MM.1S (cell line): ENCODE measurements around the gene RASGRF2.

Source experiments
- DNase-seq: peaks from one replicate; pipeline ENCODE4 v3.0.0-alpha.2; 2015
- H2AFZ ChIP-seq: fragments of 300-600 bp; sonication (generic); 2 replicates; pipeline ENCODE4 v1.6.0; 2016; ENCODE audit warnings: antibody characterized with exemption, low read length
- H3F3A ChIP-seq: fragments of 300-600 bp; sonication (generic); 2 replicates; pipeline ENCODE4 v1.6.1; 2016; ENCODE audit warnings: mild to moderate bottlenecking, antibody characterized with exemption, low read length, moderate library complexity, mixed read lengths; ENCODE audit not compliant: insufficient read depth
- H3K27ac ChIP-seq: fragments of 300-600 bp; sonication (generic); 2 replicates; pipeline ENCODE4 v1.5.1; 2016; ENCODE audit warnings: mild to moderate bottlenecking, low read length
- H3K27me3 ChIP-seq: fragments of 300-600 bp; sonication (generic); replicated peaks from 2 replicates; pipeline ENCODE4 v1.6.0; 2016; ENCODE audit warnings: low read length; ENCODE audit not compliant: insufficient read depth
- H3K36me3 ChIP-seq: fragments of 300-600 bp; sonication (generic); replicated peaks from 2 replicates; pipeline ENCODE4 v1.6.1; 2016; ENCODE audit warnings: mild to moderate bottlenecking, low read length, mixed read lengths; ENCODE audit not compliant: insufficient read depth
- H3K4me1 ChIP-seq: fragments of 300-600 bp; sonication (generic); 2 replicates; pipeline ENCODE4 v1.6.1; 2016; ENCODE audit warnings: low read length, mixed read lengths
- H3K4me2 ChIP-seq: fragments of 300-600 bp; sonication (generic); 2 replicates; pipeline ENCODE4 v1.6.0; 2016; ENCODE audit warnings: low read depth, low read length
- H3K4me3 ChIP-seq: fragments of 300-600 bp; sonication (generic); 2 replicates; pipeline ENCODE4 v1.5.1; 2016; ENCODE audit warnings: low read length, mixed read lengths
- H3K79me2 ChIP-seq: fragments of 300-600 bp; sonication (generic); 2 replicates; pipeline ENCODE4 v1.6.1; 2016; ENCODE audit warnings: mixed run types, low read length, mixed read lengths
- H3K9ac ChIP-seq: fragments of 300-600 bp; sonication (generic); 2 replicates; pipeline ENCODE4 v1.6.1; 2016; ENCODE audit warnings: low read length, mixed read lengths
- H3K9me2 ChIP-seq: fragments of 300-600 bp; sonication (generic); replicated peaks from 2 replicates; pipeline ENCODE4 v1.6.1; 2016; ENCODE audit warnings: mild to moderate bottlenecking, low read length, mixed read lengths; ENCODE audit not compliant: insufficient read depth
- H3K9me3 ChIP-seq: fragments of 300-600 bp; sonication (generic); replicated peaks from 2 replicates; pipeline ENCODE4 v1.6.1; 2016; ENCODE audit warnings: mild to moderate bottlenecking, low read length, mixed read lengths; ENCODE audit not compliant: insufficient read depth
- H4K20me1 ChIP-seq: fragments of 300-600 bp; sonication (generic); 2 replicates; pipeline ENCODE4 v1.6.1; 2016; ENCODE audit warnings: mild to moderate bottlenecking, low read length, moderate library complexity, mixed read lengths; ENCODE audit not compliant: insufficient read depth
- CTCF ChIP-seq: fragments of 300-600 bp; sonication (generic); IDR thresholded peaks from 2 replicates; pipeline ENCODE4 v1.5.1; 2016; ENCODE audit warnings: antibody characterized with exemption, low read length, mixed read lengths
- EZH2 ChIP-seq: fragments of 300-600 bp; sonication (generic); optimal IDR thresholded peaks from 2 replicates; pipeline ENCODE3; 2017; ENCODE audit warnings: low read depth, mild to moderate bottlenecking, antibody characterized with exemption, low read length, mixed read lengths
- EZH2phosphoT487 ChIP-seq: fragments of 300-600 bp; sonication (generic); IDR thresholded peaks from 2 replicates; pipeline ENCODE4 v1.6.1; 2018; ENCODE audit warnings: antibody characterized with exemption, low read length

Gene RASGRF2

GRCh38 chr5:81003811-81004386 is 43.7 kb downstream of the RASGRF2 start:
- H2AFZ ChIP-seq, result no peak overlapping the region
- TF ChIP-seq CTCF, result no peak
- TF ChIP-seq EZH2phosphoT487, result no peak
- no peak for TF ChIP-seq EZH2
- no peak overlapping the region for H3K4me2 ChIP-seq
- H3K9me2 ChIP-seq, result no peaks in the 10 kb centered on the region
- DNase-seq, result no peak
- peaks cover 23% of the 10 kb centered on the region for H3K27me3 ChIP-seq
- no peaks in the 10 kb centered on the region for H3K36me3 ChIP-seq
- H4K20me1 ChIP-seq, result no peaks in the 10 kb centered on the region
- no peaks in the 10 kb centered on the region for H3K9me3 ChIP-seq
- H3K4me1 ChIP-seq, result peaks cover 20% of the 10 kb centered on the region
- no peak overlapping the region for H3K27ac ChIP-seq
- no peaks in the 10 kb centered on the region for H3K79me2 ChIP-seq
- no peak overlapping the region for H3K9ac ChIP-seq
- no peak overlapping the region for H3K4me3 ChIP-seq
- peaks cover 9% of the 10 kb centered on the region for H3F3A ChIP-seq

DNA sequence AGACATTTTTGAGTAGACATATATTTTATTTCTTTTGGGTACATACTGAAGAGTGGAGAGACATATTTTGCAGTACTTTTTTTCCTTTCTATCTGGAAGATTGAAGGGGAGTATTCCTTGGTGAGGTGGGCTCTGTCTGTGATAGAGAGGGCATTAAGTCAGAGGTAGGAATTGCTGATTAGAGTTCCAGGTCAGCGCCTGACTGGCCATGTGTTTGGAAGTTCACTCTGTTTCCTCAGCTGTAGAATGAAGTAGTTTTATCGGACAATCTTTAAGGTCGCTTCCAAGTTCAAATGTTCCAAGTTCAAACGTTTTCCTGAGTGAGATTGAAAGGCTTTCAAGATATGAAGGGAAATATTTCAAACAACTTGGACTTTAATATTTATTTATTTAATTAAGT is 45.5 kb downstream of the RASGRF2 start:
- H3K27ac ChIP-seq, result no peak overlapping the region
- H3K79me2 ChIP-seq, result no peaks in the 10 kb centered on the region
- H4K20me1 ChIP-seq, result no peaks in the 10 kb centered on the region
- no peaks in the 10 kb centered on the region for H3K9me2 ChIP-seq
- no peak overlapping the region for H3K4me2 ChIP-seq
- H3K4me3 ChIP-seq, result no peak overlapping the region
- peaks cover 9% of the 10 kb centered on the region for H3F3A ChIP-seq
- H3K4me1 ChIP-seq, result peaks cover 20% of the 10 kb centered on the region
- no peaks in the 10 kb centered on the region for H3K9me3 ChIP-seq
- H3K9ac ChIP-seq, result no peak overlapping the region
- H3K36me3 ChIP-seq, result no peaks in the 10 kb centered on the region
- H2AFZ ChIP-seq, result no peak overlapping the region
- TF ChIP-seq EZH2, result no peak
- no peak for TF ChIP-seq CTCF
- TF ChIP-seq EZH2phosphoT487, result no peak
- DNase-seq, result no peak
- peaks cover 30% of the 10 kb centered on the region for H3K27me3 ChIP-seq

- H3K4me3 ChIP-seq, result no peak overlapping the region
- no peaks in the 10 kb centered on the region for H3K9me2 ChIP-seq
- H3K27ac ChIP-seq, result no peak overlapping the region
- H2AFZ ChIP-seq, result no peak overlapping the region
- no peaks in the 10 kb centered on the region for H3K79me2 ChIP-seq
- peaks cover 20% of the 10 kb centered on the region for H3K4me1 ChIP-seq
- no peaks in the 10 kb centered on the region for H3K9me3 ChIP-seq
- H3K9ac ChIP-seq, result no peak overlapping the region
- TF ChIP-seq EZH2, result no peak
- peak; percentile 78; the same call in 1 of the 2 replicates for TF ChIP-seq EZH2phosphoT487
- TF ChIP-seq CTCF, result no peak
- peaks cover 9% of the 10 kb centered on the region for H3F3A ChIP-seq
- peak; percentile 60 for DNase-seq
- H4K20me1 ChIP-seq, result no peaks in the 10 kb centered on the region
- peaks cover 30% of the 10 kb centered on the region for H3K27me3 ChIP-seq
- H3K36me3 ChIP-seq, result no peaks in the 10 kb centered on the region
- peak overlapping the region; percentile 61 for H3K4me2 ChIP-seq
Measured at GRCh38 chr5:81006231-81006630, 46.1 kb downstream of the RASGRF2 start.
